ENCODE data around the gene EIF4E1B.

DNA sequence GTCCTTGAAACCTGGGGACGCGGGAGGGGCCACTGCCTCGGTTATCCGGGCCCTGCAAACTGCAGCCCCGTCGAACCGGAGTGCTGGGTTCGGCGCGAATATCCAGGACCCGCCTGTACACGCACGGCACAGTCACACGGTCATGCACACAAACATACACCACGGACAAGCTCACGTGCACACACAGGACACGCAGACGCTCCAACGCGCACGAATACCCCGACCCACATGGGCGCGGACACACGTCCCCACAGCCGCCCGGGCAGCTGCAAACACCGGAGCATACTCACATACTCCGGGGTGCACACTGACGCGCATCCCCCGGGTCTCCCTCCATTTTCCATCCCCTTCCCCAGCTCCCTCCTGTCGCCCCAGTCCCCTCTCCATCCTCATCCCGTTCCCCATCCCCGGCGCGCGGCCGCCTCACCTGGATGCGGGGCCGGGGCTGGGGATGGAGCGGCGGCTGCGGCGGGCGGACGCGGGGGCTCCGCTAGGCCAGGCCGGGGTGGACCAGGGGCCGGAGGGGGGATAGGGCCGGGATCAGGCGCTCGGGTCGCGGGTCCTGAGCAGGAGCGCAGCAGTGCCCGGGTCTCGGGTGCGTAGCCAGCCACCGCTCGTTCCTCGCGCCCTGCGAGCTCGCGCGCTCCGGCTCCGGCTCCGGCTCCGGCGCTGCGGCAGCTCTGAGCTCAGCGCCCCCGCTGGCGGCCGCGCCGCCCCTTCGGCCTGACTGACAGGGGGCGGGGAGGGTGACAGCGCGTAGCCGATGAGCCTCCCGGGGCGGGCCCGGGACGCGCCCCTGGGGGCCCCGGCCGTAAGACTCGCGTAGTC is at the start of gene EIF4E1B, which contains the start of gene SNCB:
- TF ChIP-seq POLR2A (IDR thresholded peaks at IDR 0.05) (no peak), CTCF (IDR thresholded peaks at IDR 0.05) (no peak)
